HG03558 (cell line): ENCODE data around the gene SLC7A1.

Source experiments
- ATAC-seq: cut with Tn5 transposase; IDR thresholded peaks from one replicate; pipeline ENCODE4 v1.9.1; 2021; ENCODE audit warnings: moderate number of reproducible peaks; ENCODE audit not compliant: unreplicated experiment; ENCODE audit errors: extremely low read depth

The SLC7A1 gene

DNA sequence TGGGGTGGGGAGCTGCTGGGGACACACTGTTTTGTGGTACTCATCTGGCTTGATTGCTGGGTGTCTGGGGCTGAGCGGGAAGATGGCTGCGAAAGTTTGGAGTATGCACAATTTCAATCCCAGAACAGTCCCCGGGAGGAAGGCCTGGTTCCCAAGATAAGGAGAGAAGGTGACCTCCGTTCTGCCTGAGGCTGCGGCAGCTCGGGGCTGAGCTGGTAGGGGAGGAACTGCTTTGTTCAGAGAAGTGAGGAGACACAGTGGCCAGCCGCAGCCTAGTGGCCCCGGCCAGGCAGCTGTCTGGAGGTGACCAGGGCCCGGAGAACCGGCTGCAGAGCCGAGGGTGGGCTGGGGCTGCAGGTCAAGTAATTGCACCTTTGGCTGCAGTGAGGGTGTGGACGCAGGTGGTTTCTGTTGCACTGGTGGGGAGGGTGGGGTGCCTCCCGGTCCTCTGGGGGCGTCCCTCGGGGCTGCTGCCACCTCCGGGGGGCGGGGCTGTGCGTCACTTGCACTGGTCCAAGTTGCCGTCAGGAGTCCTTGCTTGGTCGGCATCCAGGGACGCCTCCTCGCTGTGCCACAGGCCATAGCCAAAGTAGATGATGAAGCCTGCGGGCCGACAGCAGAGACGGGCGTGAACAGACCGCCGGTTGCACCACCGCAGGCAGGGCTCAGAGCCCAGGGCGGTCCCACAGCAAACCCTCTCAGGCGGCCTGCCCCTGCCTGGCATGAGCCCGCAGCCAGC lies 81.3 kb downstream of the SLC7A1 start:
- ATAC-seq, result no peak

DNA sequence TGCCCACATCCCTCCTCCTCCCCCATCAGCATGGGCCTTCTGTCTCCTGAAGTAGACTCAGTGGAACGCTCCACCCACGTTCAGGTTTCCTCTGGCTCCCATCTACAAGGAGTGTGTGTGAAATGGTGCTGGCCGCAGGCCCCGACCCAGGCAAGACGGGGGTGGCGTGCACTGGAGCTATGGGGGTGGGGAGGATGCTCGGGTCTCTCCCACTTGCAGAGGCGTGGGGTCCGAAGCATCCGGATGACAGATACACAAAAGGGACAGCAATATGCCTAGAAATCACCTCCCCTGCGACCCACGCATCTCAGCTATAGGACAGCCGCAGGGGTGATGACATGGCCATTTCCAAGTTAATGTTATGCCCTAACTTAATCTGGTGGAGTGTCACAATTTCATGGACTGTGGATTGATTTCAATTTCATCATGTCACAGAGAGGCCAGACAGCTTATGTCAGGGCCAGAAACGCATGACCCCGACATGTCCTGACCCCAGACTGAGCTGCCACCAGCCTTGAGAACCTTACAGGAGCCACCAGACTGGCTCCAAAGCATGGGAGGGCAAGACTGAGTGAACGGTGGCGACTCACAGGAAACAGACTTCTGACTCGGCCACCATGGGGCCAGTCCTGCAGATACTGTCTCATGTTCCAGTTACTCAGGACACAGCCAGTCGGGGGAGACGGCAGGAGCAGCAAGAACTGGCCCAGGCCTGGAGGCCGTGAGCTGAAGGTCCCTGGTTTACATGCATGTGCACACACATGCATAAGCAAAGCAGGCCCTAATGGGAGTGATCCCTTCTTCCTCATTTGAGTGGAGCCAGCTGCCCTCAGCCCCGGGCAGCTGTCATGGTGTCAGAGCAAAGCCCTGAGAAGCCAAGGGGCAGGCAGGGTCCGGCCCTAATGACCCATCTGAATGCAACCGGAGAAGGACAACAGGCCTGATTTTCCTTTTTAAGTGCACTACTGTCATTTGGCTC lies 82.2 kb downstream of the SLC7A1 start:
- ATAC-seq, result no peak

DNA sequence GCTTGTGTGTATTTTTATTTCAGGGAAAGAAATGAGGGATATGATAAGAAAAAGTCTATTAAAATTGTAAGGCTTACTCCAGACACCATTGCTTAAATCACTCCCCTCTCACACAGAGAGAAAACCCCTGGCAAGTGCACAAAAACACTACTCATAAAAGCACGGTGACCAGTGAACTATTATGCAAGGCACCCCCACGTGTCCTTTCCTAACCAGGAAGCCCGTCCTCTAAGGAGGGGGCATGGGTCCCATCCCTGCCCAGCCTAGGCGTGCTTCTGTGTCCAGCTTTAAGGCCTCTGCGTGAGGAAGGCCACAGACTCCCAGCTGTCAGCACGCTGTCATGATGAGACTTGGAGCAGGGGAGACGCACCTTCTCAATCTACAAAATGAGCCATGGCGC lies 83.5 kb downstream of the SLC7A1 start:
- ATAC-seq, result no peak

DNA sequence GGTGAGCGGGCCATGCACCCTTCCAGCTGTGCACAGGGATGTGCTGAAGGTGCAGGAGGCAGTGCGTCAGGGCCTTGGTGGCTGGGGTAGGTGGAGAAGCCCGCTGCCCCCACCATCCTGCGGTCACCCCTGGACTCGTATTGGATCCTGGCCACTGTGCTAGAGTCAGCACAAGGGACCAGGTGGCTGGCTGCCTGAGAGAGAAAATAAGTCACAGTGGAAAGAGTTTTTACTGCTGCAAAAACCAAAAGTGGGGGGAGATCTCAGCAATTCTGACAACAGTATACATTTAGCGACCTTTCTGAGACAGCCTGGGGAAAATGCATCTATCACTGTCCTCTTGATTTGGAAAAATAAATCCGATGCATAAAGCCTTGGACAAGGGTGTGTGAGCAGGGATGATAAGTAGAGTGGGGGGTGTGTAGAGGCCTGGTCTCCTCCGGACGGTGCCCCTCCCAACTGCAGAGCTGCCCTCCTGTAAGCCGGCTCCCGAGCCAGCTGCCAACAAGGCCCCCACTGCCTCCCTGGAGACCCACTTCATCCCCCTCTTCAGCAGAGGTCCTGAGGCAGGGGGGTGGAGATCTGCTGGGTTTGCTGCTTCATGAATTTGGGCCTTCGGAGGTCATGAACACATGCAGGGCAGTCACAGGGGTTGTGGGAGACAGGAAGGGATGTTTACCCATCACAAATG lies 84.2 kb downstream of the SLC7A1 start:
- ATAC-seq, result no peak

DNA sequence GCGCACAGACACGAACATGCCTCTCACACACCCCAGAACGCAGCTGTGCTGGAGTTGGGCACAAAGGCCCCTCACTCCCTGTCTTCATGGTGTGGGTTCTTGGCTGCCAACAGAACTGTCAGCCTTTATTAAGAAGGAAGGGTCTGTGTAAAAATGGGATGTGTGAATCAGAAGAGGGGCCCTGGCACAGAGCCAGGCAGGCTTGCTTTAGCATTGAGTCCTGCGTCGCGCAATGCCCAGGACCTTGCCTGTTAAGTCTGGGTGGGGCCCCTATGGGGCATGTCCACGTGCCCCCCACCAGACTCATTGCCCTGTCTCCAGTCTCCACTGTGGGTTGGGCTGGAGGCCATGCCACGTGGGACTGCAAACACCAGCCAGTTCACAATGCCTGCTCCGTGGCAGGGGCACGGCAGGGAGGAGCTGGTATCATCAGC lies 84.8 kb downstream of the SLC7A1 start:
- ATAC-seq, result no peak

DNA sequence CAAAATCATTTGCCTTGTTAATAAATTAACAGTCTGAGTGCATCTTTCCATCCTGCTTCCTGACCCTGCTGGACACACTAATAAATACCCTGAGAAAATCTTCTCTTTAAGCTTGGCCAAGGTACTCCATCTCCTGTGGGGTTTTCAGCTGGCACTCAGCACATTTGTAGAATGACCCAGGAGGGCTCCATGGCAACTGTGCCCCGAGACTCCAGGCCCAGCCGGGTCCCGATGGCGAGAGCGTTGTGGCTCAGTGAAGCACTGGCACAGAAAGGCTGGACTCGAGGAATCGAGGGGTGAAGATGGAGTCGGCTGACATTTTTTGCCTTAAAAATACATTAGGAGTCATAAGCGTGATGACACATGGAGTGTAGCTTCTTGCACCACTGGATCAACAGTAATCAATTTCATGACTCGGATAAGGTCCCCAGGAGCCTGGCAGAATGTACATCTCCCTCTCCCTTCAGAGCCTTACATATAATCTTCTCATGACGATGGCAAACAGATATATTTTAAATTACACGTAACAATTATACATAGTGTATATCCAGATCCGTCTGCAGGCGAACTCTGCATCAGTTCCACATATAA lies 85.4 kb downstream of the SLC7A1 start:
- ATAC-seq, result no peak

DNA sequence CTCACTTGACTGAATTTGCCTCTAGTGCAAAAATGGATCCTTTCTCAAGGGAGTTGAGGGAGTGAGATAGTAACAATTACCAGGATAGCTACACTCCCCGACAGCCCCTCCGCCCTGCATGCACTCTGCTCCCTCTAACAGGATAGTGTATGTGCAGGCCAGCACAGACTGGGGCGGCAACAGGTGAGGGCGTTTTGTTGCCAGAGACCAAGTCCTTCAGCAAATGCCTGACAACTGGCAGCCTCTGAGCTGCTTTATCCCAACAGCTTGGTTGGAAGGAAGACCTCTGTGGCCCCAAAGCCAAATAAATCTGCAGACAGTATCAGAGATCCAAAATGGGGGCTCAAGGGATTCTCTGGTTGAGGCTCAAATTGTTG lies 86.6 kb downstream of the SLC7A1 start:
- ATAC-seq, result no peak

DNA sequence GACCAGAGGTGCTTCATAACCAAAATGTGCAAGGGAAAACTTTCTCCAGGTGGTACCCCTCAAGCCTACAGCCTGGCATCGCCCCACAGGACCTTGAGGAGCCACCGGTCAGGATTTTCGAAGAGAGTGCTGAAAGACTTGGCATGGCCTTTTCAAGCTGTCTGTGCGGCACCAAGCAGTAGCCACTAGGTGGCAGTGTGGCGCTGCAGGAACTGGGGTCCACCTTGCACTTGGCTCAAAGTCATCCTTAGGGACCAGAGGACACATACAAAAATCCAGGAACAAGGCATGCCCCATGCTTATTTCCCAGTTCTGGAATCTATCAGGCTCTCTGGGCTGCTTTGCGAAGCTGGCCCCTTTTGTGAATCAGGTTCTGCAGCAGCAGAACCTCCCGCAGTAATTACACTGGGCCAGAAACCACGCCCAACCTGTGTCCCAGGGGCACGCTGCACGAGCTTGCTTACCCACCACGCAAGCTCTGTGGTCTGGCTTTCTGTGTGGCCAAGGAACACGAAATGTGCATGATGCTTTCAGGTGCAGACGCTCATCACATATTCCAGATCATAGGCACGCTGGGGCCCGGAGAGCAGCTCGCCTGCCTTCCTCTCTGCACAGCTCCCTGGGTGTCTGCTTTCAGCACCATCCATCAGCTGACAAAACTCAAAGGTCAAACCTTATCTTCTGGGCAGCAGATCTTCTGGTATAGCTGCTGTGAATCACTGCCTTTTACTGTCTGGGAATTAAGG lies 87.2 kb downstream of the SLC7A1 start:
- no peak for ATAC-seq

DNA sequence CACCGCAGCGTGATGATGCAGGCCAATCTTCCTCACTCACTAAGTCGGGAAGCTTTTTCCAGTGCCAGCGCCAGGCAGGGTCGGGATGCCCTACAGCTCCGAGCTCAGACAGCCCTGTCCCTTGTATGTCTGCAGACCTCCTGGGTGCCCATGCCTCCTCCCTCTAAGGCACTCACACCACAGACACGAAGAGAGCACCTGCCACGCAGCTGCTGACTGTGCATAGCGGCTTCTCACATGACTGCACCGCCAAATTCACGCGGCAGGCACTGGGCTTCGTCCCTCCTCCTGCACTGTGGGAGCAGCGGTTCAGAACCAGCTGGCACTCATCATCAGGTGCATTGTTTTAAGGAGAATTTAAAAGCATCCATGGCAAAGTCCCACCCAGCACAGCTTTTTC lies 88.1 kb downstream of the SLC7A1 start:
- ATAC-seq, result no peak

DNA sequence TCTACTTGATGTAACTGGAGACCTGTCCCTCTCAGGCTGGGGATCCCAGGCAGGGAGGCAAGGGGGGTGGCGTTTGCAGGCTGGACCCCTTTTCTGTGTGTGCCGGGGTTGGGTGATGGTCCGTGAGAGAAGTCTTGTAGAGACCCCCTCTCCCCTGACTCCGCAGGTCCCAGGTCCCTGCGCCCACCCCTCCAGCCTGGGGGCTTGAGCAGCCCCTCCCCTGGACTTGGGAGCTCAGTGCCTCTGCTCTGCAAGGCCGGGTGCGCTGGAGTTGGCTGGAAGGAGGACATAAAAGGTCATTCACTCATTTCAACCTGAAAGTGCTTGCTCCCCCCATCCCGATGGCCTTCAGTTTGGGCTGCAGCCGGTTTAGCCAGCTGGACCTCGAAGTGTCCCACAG lies 89.5 kb downstream of the SLC7A1 start:
- ATAC-seq, result no peak

DNA sequence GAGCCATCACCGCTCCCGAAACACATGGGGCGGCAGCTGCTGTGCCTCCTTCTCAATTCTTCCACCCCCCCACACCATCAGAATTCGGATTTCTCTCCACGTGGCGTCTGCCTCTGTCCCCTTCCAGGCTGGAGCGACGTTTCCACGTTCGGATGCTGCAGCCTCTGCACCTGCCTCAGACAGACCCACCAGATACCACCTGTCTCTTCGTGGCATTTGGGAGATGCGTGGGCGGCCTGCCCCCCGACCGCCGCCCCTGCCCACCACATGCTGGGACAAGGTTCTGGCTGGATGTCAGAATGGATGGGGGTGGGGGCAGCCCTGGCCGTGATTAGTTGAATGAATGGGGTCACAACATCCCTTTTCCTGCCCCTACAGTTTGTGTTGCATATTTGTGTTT lies 90.0 kb downstream of the SLC7A1 start:
- no peak for ATAC-seq

DNA sequence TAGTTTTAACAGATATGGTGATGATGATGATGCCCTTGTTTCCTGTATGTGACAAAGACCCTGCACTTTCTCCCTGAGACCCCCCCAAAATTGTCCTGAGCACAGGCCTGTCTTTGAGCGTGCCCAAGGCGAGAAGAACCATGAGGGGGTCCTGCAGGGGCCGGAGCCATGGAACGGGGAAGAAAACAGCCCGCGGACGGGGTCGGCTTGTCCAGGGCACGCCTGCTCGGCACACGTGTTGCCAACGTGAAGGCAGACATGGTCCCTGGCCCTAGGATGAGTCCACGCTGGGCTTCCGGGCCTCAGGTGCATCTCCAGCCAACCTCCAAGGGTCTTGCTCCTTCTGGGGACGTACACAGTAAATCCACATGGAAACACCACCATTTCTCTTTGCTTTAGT lies 90.8 kb downstream of the SLC7A1 start:
- ATAC-seq, result no peak

DNA sequence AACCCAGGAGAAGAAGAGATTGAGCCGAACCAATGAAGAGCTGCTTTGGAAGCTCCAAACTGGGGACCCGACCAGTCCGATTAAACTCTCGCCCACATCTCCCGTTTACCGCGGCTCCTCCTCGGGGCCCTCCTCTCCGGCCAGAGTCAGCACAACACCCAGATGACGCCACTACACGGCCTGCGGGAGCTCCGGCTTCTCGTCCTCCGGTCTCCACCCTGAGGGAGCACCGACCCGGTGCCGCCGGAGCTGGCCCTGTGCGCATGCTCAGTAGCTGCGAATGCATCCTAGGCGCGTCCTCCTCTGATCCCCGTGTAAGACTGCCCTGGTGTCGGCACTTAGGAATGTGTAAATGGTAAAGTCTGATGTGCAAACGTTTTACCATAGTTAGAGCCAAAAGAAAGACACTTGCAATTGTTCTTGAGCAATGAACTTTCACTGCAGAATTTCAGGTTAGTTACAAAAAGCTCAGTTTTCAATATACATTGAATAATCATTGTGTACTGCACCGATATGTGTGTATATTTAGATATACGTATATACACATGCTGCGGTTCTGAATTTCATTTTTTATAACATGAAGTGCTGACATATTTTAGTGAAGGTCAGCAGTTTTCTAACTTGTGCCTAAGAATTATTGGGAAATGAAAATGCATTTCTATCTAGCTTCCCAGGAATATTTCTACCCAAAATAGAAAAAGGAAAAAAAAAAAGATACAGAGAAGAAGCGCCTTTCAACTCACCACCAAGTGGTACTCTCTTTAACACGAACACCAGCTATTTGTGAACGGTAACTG lies 92.2 kb downstream of the SLC7A1 start:
- ATAC-seq, result no peak

DNA sequence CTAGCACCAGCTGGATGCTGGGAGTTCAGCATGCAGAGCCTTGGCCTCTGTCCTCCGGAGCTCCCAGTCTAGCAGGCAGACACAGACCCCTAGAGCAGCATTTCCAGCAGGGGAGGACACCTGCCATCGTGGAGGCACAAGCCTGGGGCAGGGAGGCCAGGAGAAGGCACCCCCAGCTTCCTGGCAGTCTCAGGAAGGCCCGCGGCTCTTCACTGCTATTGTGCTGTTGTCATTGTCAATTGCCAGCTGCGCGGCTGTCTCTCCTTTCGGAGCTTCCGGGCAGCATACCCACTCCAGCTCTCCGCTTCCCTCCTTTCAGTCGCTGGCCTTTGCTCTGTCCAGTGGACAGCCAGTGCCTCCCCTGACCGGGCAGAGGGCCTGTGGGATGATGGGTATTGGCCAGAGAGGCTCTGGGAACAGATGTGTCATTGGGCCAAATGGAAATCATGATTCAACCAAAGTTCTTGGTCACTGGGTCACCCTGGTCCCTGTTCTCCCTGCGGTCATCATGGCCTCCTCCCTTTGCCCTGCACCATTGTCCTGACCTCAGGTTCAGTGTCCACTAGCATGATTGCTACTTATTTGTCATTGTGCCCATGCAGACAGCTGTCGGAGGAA lies 93.0 kb downstream of the SLC7A1 start:
- no peak for ATAC-seq

DNA sequence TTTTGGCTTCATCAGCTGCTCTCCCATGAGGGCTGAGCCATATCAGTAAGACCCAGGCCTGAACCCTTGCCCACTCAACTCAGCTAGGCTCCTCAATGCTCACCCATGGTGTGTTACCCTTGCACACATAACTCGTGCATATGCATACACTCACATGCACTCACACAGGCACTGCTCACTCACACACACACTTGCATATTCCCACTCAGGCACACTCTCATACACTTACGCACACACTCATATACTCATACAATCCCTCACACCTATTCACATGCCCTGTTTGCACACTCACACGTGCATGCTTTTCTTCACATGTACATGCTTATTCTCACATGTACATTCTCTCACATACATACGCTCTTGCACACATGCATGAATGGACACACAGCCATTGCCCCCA lies 93.8 kb downstream of the SLC7A1 start:
- ATAC-seq, result no peak

DNA sequence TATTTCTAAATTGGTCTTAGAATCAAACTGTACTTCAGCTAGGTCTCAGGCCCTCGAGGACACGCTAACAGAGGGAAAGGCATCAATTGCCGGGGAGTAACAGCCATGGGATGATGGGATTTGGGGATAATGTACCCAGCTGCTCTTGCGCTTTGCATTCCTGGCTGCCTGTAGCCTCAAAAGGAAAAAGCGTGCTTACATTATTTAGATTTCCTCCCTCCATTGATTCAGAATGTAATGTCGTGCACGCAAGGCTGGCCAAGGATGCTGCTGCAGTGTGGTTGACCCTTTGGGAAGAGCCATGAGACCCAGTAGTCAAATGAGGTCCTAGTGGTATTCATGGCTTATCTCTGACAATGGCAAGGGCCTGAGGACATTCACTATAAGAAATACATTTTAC lies 95.1 kb downstream of the SLC7A1 start:
- no peak for ATAC-seq

DNA sequence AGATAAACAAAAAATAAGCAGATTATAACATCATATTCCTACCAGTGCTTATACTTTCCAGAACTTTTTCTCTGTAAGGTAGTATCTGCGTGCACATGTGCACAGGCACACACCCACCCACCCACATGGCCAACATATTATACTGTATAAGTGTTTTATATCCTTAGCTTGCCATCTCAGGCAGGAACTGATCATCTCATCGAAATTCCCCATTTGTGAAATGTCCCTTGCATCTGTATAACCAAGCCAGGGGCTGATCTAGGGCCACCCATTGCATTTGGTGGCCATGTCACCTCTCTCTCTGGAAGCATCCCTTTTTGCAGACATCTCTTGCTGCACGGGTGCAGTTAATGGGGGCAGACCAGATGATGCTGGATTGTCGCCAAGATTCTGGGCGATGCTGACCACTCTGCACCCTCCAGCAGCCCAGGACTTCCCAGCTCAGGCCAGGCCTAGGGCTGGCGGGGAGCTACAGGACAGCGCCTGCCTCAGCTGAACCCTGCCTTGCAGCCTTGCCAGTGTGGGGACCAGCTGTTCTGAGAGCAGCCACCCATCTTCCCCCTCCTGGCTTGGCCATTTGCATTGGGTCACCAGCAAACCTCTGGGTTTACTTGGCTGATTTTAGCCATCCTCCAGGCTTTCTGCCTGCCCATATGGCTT lies 95.9 kb downstream of the SLC7A1 start:
- ATAC-seq, result no peak

DNA sequence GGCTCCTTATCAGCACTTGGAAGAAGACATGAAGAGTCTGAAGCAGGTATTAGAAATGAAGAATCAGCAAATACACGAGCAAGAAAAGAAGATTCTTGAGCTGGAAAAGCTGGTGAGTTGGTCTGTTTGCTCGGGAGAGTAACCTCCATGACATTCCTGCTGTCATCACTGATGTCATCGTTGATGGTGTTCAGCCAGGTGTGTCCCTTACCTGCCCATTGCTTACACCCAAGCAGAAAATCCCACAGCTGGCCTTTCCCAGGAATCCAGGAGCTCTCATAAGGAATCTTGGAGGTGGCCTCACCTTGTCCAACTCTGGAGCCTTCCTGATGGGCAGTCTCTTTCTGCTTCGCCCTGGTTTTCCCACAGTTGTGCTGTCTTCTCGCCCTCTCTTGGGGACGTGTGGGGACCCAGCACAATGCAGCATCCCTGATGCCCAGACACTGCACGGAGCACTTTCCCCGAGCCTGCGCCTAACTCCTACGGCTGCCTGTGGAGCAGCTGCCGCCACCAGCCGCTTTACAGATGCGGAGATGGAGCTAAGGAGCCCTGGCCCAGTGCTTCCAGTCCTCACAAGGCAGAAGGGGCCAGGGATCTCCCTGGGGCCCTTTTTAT lies 97.0 kb downstream of the SLC7A1 start:
- no peak for ATAC-seq
